ENCODE data around the gene NATD1. TPM values are rescaled to one million over a fixed set of nuclear protein-coding genes. Genes with fewer than 3 reads are reported as not detected.

The NATD1 gene, protein sequence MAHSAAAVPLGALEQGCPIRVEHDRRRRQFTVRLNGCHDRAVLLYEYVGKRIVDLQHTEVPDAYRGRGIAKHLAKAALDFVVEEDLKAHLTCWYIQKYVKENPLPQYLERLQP
- 19.1 TPM for total RNA-seq
- long read RNA-seq, full-length matches to known transcripts: 10 of 61 reads
- long read RNA-seq, partial matches to known transcripts: 1 of 61 reads
- long read RNA-seq, other reads (novel, unspliced or antisense): 50 of 61 reads

DNA sequence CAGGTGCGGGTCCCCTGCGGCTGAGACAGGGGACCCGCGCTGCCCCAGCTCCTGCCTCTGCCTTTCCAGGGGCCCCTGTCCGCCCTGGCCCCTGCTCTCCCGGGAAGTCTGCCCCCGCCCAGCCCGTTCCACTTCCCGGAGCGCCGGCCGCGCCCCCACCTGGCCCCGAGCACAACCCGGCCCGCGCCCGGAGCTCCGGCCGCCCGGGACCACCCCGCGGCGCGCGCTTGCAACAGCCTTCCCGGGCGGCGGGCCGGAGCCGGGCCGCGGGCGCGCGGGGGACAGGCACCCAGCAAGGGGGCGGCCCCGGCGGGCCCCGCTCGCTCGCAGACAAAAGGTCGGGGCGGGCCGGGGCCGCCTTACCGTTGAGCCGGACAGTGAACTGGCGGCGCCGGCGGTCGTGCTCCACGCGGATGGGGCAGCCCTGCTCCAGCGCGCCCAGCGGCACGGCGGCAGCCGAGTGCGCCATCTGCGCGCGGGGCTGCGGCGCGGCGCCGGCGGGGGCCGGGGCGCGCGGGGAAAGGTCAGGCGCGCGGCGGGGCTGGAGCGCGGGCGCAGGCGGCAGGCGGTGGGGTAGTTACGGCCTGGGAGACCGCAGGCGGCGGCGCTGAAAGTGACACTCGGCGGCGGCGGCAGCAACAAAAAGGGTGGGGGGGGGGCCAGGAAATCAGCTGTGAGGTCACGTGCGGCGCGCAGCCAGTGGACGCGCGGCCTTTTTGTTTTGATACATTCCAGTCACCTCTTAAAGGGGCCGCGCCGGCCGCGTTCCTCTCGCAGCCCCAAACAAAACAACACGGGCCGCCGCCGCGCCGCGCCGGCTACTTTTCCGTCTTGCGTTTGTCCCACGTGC, at the start of gene NATD1:
Gene NATD1, minus strand, starts transcription at position 615 of the 850 bp plus-strand sequence. Its CDS starts 146 bp downstream, at position 469.
- DNase-seq (peak; percentile 95), ATAC-seq (ENCODE audit: poor library complexity) (peak; percentile 85)
- intact Hi-C loops (cut with DNase I): loop anchor here (10.0 kb wide), 1 partner anchor 88 kb away; no protein-coding TSS in a partner anchor

- intact Hi-C loops (cut with DNase I): no loop called here
- DNase-seq (peak; percentile 52), ATAC-seq (ENCODE audit: poor library complexity) (no peak)
Measured at GRCh38 chr17:21301593-21302550, 48.7 kb upstream of the NATD1 start.

DNA sequence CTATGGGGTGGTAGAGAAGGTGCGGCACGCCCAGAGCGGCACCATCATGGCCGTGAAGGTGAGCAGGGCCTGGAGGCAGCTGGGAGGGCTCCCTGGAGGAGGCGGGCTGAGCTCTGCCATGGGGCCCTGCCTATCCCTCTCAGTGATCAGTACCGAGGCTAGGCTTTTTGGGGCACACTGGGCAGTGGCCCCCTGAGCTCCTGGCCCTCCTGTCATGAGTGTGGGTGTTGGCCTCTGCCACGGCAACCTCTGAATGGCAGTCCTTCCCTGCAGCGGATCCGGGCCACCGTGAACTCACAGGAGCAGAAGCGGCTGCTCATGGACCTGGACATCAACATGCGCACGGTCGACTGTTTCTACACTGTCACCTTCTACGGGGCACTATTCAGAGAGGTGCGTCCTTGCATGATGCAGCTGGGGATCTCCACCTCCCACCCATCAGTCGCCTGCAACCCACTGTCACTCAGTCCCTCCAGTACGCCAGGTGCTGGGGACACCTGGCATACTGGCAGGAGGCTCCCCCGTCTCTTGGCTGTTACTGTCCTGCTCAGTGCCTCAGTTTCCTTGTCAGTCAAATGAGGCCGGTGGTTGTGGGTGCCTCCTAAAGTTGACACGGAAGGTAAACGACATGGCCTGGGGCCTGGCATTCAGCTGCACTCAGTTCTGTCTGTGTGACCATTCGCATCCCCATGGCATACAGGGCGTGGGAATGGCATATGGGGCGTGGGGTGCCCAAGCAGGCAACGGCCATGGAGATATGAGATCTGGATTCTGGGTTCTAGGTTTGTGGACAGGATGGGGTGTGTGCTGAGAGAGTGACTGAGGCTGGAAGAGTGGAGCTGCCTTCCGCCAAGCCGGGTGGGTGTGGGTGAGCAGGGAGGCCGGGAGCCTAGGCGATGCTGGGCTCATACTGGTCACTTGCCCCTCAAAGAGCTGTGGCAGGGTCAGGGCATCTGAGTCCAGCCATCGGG, 47.7 kb upstream of the NATD1 start:
- no peak for ATAC-seq (ENCODE audit: poor library complexity)
- intact Hi-C loops (cut with DNase I): no loop called here

GRCh38 chr17:21299981-21300600, 46.9 kb upstream of the NATD1 start:
- no peak for DNase-seq
- intact Hi-C loops (cut with DNase I): no loop called here
- no peak for ATAC-seq (ENCODE audit: poor library complexity)

More for the DNA sequence above, 47.7 kb upstream of the NATD1 start:
- DNase-seq: peak; percentile 41

GRCh38 chr17:21298983-21299519, 45.8 kb upstream of the NATD1 start:
- intact Hi-C loops (cut with DNase I): no loop called here
- no peak for DNase-seq

DNA sequence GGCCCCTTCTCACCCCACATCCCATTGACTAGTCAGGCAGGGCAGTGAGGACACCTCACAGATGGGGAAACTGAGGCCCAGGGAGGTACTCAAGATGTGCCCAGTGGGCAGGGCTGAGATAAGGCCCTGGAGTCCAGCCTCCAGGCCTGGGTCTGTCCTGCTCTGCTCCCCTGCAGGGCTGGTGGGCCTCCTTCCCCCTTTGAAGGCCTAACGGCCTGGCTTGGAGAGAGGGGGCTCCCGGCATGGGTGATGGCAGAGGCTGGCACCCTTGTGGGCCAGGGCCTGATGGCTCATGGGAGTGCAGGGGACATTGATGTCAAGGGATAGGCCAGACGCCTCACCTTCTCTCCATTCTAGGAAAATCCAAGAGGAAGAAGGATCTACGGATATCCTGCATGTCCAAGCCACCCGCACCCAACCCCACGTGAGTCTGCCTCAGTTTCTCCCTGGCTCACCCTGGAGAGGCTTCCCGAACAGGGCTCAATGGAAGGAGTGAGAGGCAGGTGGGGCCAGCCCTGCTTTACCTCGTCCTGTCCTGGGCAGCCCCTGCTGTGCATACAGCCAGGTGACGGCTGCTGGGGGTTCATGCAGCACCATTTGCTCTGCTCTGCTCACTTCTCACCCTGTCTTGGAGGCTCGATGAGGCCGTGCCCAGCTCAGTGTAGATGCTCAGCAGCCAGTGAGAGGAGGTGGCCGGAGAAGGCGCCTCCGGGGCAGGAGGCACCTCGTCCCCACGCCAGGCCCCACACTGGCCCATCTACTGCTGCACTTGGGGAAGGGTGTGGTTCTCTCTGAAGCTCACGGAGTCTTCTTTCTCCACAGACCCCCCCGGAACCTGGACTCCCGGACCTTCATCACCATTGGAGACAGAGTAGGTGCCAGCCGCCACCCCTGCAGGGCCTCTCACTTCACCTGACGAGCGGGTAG, 45.1 kb upstream of the NATD1 start:
- ATAC-seq (ENCODE audit: poor library complexity): no peak
- DNase-seq: no peak
- intact Hi-C loops (cut with DNase I): no loop called here

More at GRCh38 chr17:21298983-21299519, 45.8 kb upstream of the NATD1 start:
- no peak for ATAC-seq (ENCODE audit: poor library complexity)

GRCh38 chr17:21297597-21297996, 44.4 kb upstream of the NATD1 start:
- DNase-seq (no peak), ATAC-seq (ENCODE audit: poor library complexity) (no peak)
- intact Hi-C loops (cut with DNase I): no loop called here

DNA sequence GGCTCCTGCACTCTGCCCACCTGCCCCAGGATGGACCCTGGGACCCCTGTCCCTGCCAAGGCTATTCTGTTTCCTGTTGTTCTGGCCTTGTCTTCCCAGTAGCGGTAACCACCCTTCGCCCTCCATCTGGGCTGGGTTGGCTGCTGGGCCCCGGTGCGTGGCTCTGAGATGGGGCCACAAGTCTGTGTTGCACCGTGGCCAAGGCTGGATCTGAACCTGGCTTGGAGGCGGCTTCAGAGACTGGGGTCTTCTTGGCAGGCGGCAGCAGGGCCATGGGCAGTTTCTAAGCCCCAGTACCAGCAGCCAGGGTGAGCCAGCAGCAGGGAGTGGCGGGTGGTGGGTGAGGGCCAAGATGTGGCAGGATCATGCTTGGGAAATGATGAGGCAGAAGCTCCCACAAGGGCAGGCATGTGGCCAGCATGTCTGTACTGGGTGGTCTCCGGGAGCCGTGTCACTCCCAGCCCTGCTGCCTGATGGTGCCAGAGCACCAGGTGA, 43.9 kb upstream of the NATD1 start:
- intact Hi-C loops (cut with DNase I): no loop called here
- ATAC-seq (ENCODE audit: poor library complexity) (no peak), DNase-seq (no peak)

GRCh38 chr17:21296097-21297025, 43.2 kb upstream of the NATD1 start:
- ATAC-seq (ENCODE audit: poor library complexity) (peak; percentile 60), DNase-seq (peak; percentile 77)
- intact Hi-C loops (cut with DNase I): no loop called here

- intact Hi-C loops (cut with DNase I): no loop called here
- ATAC-seq (ENCODE audit: poor library complexity) (peak; percentile 88), DNase-seq (peak; percentile 83)
Measured at GRCh38 chr17:21295036-21295952, 42.1 kb upstream of the NATD1 start.

DNA sequence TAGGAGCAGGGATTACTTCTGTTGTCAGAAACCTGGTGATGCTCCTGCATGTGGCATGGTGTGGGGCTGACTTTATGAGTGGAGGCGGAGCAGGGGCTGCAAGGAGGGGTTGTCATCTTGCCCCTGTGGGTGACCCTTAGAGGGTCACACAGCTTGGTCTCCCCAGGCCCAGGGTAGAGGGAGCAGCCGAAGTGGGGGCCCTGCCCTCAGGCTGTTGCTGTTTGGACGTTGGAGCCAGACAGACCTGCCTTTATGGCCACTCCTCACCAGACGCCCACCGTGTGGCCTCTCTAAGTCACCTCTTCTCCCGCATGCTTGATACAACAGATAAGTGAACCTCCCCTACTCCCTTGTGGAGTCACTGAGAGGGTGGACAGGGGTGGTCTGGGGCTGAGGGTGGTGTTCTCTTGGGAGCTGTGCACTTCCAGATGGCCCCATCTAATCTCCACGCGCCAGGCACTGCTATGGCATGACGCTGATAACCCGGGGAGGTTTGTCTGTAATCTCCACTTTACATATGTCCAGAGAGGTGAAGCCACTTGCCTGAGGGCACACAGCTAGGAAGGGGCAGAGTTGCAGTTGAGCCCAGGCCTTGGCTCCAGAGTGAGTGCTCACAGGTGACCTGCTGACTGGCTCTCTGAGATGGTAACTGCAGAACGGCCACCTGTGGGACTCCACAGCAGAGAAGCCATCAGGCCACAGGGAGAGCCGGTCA, 41.3 kb upstream of the NATD1 start:
- no peak for DNase-seq
- intact Hi-C loops (cut with DNase I): no loop called here
- ATAC-seq (ENCODE audit: poor library complexity): no peak

DNA sequence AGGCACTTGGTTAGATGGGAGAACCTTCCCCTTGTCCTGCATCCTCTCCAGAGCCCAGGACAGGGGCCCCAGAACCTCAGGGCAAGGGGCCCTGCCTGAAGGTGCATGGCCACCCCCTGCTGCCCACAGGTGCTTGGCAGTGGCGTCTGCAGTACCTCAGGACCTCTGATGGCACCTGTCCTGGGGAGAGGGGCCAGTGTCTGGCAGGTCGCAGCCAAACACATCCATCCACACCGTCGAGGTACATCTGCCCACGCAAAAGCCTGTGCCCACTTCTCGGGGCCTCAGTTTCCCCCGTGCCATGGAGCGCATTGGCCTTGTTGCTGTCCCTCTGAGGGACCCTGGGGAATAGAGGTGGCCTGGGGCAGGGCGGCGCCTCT, 40.6 kb upstream of the NATD1 start:
- intact Hi-C loops (cut with DNase I): no loop called here
- ATAC-seq (ENCODE audit: poor library complexity): no peak
- DNase-seq: no peak
